Heart left ventricle (tissue), 16 donors: ENCODE data around the gene AURKAIP1. TPM values are rescaled to one million over a fixed set of nuclear protein-coding genes. Genes with fewer than 3 reads are reported as not detected.

Experiments used
- ATAC-seq, 4 donors: fragments of 200-7000 bp; cut with Tn5 transposase; one replicate each; pipeline ENCODE4 v1.9.1; 2020 to 2022; ENCODE audit warnings: moderate library complexity in 4 of 4, mild to moderate bottlenecking in 3 of 4, moderate number of reproducible peaks in 1 of 4
- DNase-seq, 5 donors: peaks; one replicate each; pipeline ENCODE4 v3.0.0-alpha.2; 2020
- H3K27ac ChIP-seq, 12 donors: fragments of 200-600 bp; sonication (generic) in 4 of 12; one replicate each; pipeline versions ENCODE4 v1.5.0 to v1.8.0; 2016 to 2022; ENCODE audit warnings: mild to moderate bottlenecking in 2 of 12
- H3K27me3 ChIP-seq, 9 donors: fragments of 200-600 bp; sonication (generic) in 2 of 9; one replicate each; pipeline versions ENCODE4 v1.5.1 to v1.8.0; 2016 to 2022; ENCODE audit warnings: mild to moderate bottlenecking in 3 of 9
- H3K36me3 ChIP-seq, 9 donors: fragments of 200-600 bp; sonication (generic) in 2 of 9; one replicate each; pipeline versions ENCODE4 v1.5.0 to v1.8.0; 2018 to 2022; ENCODE audit warnings: mild to moderate bottlenecking in 2 of 9
- H3K4me1 ChIP-seq, 12 donors: fragments of 200-600 bp; sonication (generic) in 4 of 12; one replicate each; pipeline versions ENCODE4 v1.5.0 to v1.8.0; 2016 to 2022; ENCODE audit warnings: mild to moderate bottlenecking in 3 of 12
- H3K4me3 ChIP-seq, 12 donors: fragments of 200-600 bp; sonication (generic) in 4 of 12; one replicate each; pipeline versions ENCODE4 v1.5.0 to v1.8.0; 2017 to 2022; ENCODE audit warnings: mild to moderate bottlenecking in 9 of 12, moderate library complexity in 4 of 12
- H3K9me3 ChIP-seq, 12 donors: fragments of 200-600 bp; sonication (generic) in 4 of 12; one replicate each; pipeline versions ENCODE4 v1.5.0 to v1.8.0; 2016 to 2022; ENCODE audit warnings: mild to moderate bottlenecking in 1 of 12
- POLR2A ChIP-seq, 2 donors: fragments of 450-650 bp; IDR thresholded peaks; one replicate each; pipeline ENCODE4 v1.6.1; 2017; ENCODE audit warnings: antibody characterized with exemption in 2 of 2, mild to moderate bottlenecking in 2 of 2, moderate library complexity in 2 of 2
- WGBS, 4 donors: extraction: QIAGEN DNeasy Blood & Tissue Kit in 2 of 4; methylation state at CpG; one replicate each; pipeline versions ENCODE4 v1.1.5 to v1.1.7; 2013 to 2018; 5-methylcytosine and 5-hydroxymethylcytosine counted together
- intact Hi-C, 10 donors: fragments of 100-400 bp; cut with DNase I; formaldehyde crosslinking; loops; one replicate each; pipeline versions ENCODE4 v1.11.1 to v1.14.2; 2022
- polyA plus RNA-seq, 2 donors: library from polyadenylated mRNA; stranded (reverse); fragments of 200-250 nt; gene quantifications; one replicate each; pipeline ENCODE4 v1.2.3, GENCODE V29; 2013
- total RNA-seq, 9 donors: library from RNA; depleted of rRNA in 2 of 9; stranded (reverse); fragments of >200 nt in 2 of 9; fragmentation: NEBNext Ultra II Directional in 3 of 9; extraction: Animal tissue kit (Norgen Biotek cat#: 25700) in 3 of 9; gene quantifications; one replicate each; pipeline versions ENCODE4 v1.1.0 to v1.2.4, GENCODE V29; 2016 to 2023
- TF ChIP-seq, protein P1 (sequence below), 12 donors: fragments of 200-600 bp; sonication (generic) in 4 of 12; IDR thresholded peaks; one replicate each; pipeline versions ENCODE4 v1.5.0 to v1.8.0; 2018 to 2022; ENCODE audit warnings: antibody characterized with exemption in 12 of 12, mild to moderate bottlenecking in 5 of 12
- donor health status: ischemic (EF 13 %, LVEDD 7.1; RV severe dilation, severe dysfunction).
- donor health status: healthy with polysubstance abuse.
- donor health status: DM: no; HTN: yes; CAD: no.
- donor health status: DM: no; HTN: no; CAD: no.
- donor health status: ischemic (EF 25% LVEDD 6.9; RV normal size, moderate dysfunction).
- donor health status: ischemic (EF 25% LVEDD 5.7; RV mildly dilated, moderate dysfunction).
- donor health status: healthy.
- donor health status: DM: yes; HTN: yes; CAD: no.
- donor health status: ischemic (EF 35%, LVEDD 5.7; RV mildly dilated, moderate dysfunction).
- donor health status: nonischemic (EF 11% LVEDD 7.7; RV severe dilation, severe dysfunction).
- donor health status: DM: yes; HTN: yes; CAD: no.
- donor health status: PGD.
- donor health status: ischemic (EF 29% LVEDD 5.4; RV normal size, mild dysfunction).
- donor health status: nonischemic (EF 23%, LVEDD 6.1; RV moderate dilation, normal function).

The AURKAIP1 gene
- total and polyA plus RNA-seq, 11 donors = 157 to 465 (median 192) TPM

DNA sequence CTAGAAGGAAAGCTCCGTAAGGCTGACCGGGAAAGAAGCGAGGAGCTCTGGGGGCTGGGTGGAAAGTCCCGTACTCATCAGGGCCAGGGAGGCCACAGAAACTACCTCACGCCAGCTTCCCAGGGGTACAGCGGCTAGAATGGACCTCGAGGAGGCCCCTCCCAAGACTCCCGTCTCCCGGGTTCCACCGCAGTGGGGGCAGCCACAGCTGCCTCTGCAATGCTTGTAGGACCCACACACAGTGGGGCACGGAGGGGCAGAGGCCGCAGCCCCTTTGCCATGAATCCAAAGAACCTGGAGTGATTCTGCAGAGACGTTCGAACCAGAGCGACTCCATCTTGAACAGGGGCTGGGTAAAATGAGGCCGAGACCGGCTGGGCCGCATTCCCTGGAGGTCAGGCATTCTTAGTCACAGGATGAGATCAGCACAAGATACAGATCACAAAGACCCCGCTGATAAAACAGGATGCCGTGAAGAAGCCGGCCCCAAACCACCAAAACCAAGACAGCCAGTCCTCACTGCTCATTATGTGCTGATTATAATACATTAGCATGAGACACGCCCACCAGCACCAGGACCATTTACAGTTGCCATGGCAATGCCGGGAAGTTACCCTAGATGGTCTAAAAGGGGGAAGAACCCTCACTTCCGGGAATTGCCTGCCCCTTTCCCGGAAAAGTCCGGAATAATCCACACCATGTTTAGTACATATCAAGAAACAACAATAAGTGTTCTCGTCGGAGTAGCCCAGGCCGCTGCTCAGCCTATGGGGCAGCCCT, 47.6 kb upstream of the AURKAIP1 start:
- Histone ChIP-seq H3K4me1 (peaks cover 0 to 29% (median 2%) of the 10 kb centered on the region in 12 donors), H3K27me3 (peaks cover 0 to 19% (median 0%) of the 10 kb centered on the region in 9 donors), H3K4me3 (no peak overlapping the region), H3K9me3 (no peaks in the 10 kb centered on the region), H3K27ac (no peak overlapping the region), H3K36me3 (no peaks in the 10 kb centered on the region)
- ATAC-seq = no peak
- WGBS, 4 donors = 52 to 64% (median 55%) methylated on average over 23 to 29 of the region's 29 CpGs
- no peak for TF ChIP-seq POLR2A (IDR thresholded peaks at IDR 0.05)
- TF ChIP-seq, protein P1, sequence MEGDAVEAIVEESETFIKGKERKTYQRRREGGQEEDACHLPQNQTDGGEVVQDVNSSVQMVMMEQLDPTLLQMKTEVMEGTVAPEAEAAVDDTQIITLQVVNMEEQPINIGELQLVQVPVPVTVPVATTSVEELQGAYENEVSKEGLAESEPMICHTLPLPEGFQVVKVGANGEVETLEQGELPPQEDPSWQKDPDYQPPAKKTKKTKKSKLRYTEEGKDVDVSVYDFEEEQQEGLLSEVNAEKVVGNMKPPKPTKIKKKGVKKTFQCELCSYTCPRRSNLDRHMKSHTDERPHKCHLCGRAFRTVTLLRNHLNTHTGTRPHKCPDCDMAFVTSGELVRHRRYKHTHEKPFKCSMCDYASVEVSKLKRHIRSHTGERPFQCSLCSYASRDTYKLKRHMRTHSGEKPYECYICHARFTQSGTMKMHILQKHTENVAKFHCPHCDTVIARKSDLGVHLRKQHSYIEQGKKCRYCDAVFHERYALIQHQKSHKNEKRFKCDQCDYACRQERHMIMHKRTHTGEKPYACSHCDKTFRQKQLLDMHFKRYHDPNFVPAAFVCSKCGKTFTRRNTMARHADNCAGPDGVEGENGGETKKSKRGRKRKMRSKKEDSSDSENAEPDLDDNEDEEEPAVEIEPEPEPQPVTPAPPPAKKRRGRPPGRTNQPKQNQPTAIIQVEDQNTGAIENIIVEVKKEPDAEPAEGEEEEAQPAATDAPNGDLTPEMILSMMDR (IDR thresholded peaks at IDR 0.05) = no peak
- peak in 2 of 5 donors; percentile 23 to 31 for DNase-seq
- intact Hi-C loops = no loop called here

DNA sequence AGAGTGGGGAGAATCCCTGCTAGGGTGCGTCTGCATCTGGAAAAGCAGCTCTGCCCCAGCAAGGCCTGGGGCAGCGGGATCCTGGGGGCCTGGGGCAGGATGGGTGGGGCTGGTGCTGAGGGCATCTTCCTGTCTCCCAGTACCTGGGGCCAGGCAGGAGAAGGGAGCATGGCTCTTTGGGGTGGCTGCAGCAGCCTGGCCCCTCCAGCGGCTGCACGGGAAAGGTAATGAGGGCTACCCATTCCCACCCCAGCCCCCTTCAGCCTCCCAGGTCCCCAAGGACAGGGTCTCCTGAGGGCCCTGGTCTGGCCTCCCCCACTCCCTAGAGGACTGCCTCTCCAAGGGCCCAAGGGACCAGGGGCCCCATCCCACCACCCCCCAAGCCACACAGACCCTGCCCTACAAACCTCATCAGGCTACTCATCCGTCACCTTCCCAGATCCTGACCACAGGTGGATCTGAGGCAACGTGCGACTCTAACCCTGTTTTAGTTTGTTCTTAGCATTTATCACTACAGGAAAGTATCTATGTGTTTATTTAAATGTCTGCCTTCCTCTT, 47.0 kb upstream of the AURKAIP1 start:
- Histone ChIP-seq H3K27ac (no peak overlapping the region), H3K9me3 (no peaks in the 10 kb centered on the region), H3K27me3 (peaks cover 0 to 17% (median 0%) of the 10 kb centered on the region in 9 donors), H3K36me3 (no peaks in the 10 kb centered on the region), H3K4me1 (peaks cover 0 to 25% (median 2%) of the 10 kb centered on the region in 12 donors), H3K4me3 (no peak overlapping the region)
- 83 to 92% (median 86%) methylated on average over 7 of the region's 7 CpGs for WGBS, 4 donors
- DNase-seq = peak in 2 of 5 donors; percentile 14 to 39
- ATAC-seq = no peak
- TF ChIP-seq POLR2A (IDR thresholded peaks at IDR 0.05) = no peak
- TF ChIP-seq, protein P1 (IDR thresholded peaks at IDR 0.05) = no peak
- intact Hi-C loops = no loop called here

DNA sequence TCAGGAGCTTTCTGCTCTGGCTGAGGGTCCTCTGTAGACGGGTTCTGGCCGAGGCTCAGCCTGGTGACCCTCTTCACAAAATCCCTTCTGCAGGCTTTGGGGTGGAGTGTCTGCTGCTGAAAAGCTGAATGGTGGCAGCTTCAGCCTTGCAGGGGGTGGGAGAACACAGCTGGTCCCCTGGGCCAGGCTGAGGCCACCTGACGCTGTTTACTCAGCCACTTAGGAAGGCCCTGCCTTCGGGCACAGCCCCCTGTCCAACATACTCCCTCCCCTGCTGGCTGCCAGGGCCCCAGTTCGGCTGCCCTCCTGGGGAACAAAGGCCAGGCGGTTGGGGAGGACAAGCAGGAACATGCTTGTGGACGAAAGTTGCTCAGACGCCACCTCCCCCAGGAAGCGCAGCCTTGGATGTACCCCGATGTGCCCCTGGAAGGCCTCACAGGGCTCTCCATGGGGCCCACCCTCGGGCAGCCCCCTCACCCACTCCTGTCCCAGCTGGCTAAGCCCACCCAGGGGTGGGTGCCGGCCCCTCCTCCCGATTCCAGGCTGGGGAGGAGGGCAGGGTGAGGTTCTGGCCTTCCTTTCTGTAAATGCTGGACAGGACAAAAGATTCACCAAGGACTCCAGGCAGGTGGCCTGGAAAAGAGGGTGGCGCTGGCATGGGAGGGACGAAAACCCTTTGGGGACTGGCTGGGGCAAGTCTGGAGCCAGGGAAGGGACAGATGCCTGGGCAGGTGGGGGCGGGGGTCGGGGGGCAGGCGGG, 46.3 kb upstream of the AURKAIP1 start, which contains the start of gene ANKRD65:
Gene ANKRD65, minus strand, starts transcription at position 130 of the 760 bp plus-strand sequence. CDS start 271 bp downstream, outside the sequence.
- Histone ChIP-seq H3K27ac (peak within 1 kb of the TSS in 2 of 12 donors; percentile 35 to 68), H3K9me3 (no peaks in the 10 kb centered on the region), H3K27me3 (peaks cover 0 to 12% (median 0%) of the 10 kb centered on the region in 9 donors), H3K4me3 (peak within 1 kb of the TSS in 10 of 12 donors; percentile 24 to 63 (median 39)), H3K4me1 (peaks cover 0 to 25% (median 2%) of the 10 kb centered on the region in 12 donors), H3K36me3 (no peaks in the 10 kb centered on the region)
- 82 to 89% (median 87%) methylated on average over 6 to 18 of the region's 18 CpGs for WGBS, 4 donors
- DNase-seq (peak in 2 of 5 donors; percentile 12 to 53), ATAC-seq (no peak)
- intact Hi-C loops = no loop called here
- TF ChIP-seq, protein P1 (IDR thresholded peaks at IDR 0.05) = no peak
- no peak for TF ChIP-seq POLR2A (IDR thresholded peaks at IDR 0.05)
